Measurements from ENCODE around the gene KRT15.
A peak's percentile ranks its signal among the peaks of the same experiment; 100 is the strongest.

DNA sequence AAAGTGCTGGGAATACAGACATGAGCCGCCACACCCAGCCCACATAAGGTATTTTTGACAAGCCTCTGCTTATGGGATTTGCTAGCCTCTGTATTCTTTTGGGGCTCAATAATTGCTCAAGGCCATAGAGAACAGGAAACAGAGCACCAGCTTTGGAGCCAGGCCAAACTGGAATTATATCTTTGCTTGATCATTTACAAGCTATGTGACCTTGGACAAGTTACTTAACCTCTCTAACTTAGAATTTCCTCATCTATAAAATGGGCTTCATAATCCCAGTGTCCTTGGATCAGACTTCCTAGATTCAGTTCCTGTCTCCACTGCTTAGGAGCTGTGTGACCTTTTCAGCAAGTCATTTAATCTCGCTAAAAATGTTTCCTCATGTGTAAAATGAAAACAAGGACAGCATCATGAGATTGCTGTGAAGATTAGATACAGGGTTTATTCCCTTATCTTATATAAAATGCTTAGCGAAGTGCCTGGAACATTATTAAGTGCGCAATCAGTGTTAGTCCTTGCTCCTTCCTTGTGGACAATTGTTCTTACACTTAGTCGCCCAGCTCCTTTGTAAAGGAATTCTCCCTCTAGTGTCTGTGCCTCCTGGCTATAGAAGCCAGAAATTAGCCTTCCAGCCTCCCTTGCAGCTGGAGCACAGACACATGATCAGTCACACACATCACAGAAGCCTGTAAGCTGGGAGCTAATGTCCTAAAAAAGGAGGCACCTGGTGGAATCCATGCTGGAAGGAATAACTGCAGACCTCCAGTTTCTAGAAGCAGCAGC is 36.6 kb upstream of the KRT15 start:
- TF ChIP-seq, protein P1, sequence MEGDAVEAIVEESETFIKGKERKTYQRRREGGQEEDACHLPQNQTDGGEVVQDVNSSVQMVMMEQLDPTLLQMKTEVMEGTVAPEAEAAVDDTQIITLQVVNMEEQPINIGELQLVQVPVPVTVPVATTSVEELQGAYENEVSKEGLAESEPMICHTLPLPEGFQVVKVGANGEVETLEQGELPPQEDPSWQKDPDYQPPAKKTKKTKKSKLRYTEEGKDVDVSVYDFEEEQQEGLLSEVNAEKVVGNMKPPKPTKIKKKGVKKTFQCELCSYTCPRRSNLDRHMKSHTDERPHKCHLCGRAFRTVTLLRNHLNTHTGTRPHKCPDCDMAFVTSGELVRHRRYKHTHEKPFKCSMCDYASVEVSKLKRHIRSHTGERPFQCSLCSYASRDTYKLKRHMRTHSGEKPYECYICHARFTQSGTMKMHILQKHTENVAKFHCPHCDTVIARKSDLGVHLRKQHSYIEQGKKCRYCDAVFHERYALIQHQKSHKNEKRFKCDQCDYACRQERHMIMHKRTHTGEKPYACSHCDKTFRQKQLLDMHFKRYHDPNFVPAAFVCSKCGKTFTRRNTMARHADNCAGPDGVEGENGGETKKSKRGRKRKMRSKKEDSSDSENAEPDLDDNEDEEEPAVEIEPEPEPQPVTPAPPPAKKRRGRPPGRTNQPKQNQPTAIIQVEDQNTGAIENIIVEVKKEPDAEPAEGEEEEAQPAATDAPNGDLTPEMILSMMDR (IDR thresholded peaks at IDR 0.05), result peak in 2 of 6 experiments; percentile 2 to 29
- TF ChIP-seq POLR2A (IDR thresholded peaks at IDR 0.05), result peak in 1 of 2 donors; percentile 42
